Thoracic aorta (tissue), 2 donors: ENCODE data around the gene CDH22. TPM values are rescaled to one million over a fixed set of nuclear protein-coding genes. Genes with fewer than 3 reads are reported as not detected.

Source experiments
- ATAC-seq: fragments of 150-250 bp; one replicate; pipeline ENCODE4 v1.8.0; 2017; ENCODE audit warnings: low read depth; ENCODE audit not compliant: insufficient number of reproducible peaks, low FRiP score
- DNase-seq: peaks from one replicate; pipeline ENCODE4 v3.0.0-alpha.2; 2020; ENCODE audit warnings: low spot score
- H3K27ac ChIP-seq, 2 donors: fragments of 200-600 bp; sonication (generic); 1 replicate in 1 of 2; 2 replicates in 1 of 2; pipeline ENCODE4 v1.5.1; 2016; ENCODE audit warnings: mild to moderate bottlenecking in 2 of 2, moderate library complexity in 2 of 2
- H3K27me3 ChIP-seq: fragments of 200-600 bp; sonication (generic); replicated peaks from 2 replicates; pipeline ENCODE4 v1.6.0; 2016; ENCODE audit warnings: mild to moderate bottlenecking; ENCODE audit not compliant: insufficient read depth
- H3K36me3 ChIP-seq: fragments of 200-600 bp; sonication (generic); one replicate; pipeline ENCODE4 v1.5.1; 2016
- H3K4me1 ChIP-seq, 2 donors: fragments of 200-600 bp; sonication (generic); 1 replicate in 1 of 2; 2 replicates in 1 of 2; pipeline versions ENCODE4 v1.5.1 to v1.6.0; 2016; ENCODE audit warnings: low read depth in 2 of 2, mild to moderate bottlenecking in 1 of 2; ENCODE audit not compliant: control insufficient read depth in 1 of 2
- H3K4me3 ChIP-seq: fragments of 200-600 bp; sonication (generic); 2 replicates; pipeline ENCODE4 v1.5.1; 2016; ENCODE audit warnings: mild to moderate bottlenecking
- H3K9me3 ChIP-seq: fragments of 200-600 bp; sonication (generic); 2 replicates; pipeline ENCODE4 v1.5.1; 2016
- CTCF ChIP-seq: fragments of 200-600 bp; sonication (generic); IDR thresholded peaks from one replicate; pipeline ENCODE4 v1.5.1; 2019; ENCODE audit warnings: antibody characterized with exemption
- total RNA-seq, 2 donors: library from RNA; depleted of rRNA; stranded (reverse); fragments of >200 nt; gene quantifications; one replicate each; pipeline versions ENCODE4 v1.1.0 to v1.2.3, GENCODE V29; 2016

The CDH22 gene
- total RNA-seq, 2 donors from 2014 or later: not detected

GRCh38 chr20:46272389-46273047 lies 35.8 kb downstream of the CDH22 start:
- Histone ChIP-seq H3K36me3 (no peaks in the 10 kb centered on the region), H3K27ac (no peak overlapping the region), H3K27me3 (no peaks in the 10 kb centered on the region), H3K4me3 (no peak overlapping the region), H3K9me3 (no peaks in the 10 kb centered on the region), H3K4me1 (no peaks in the 10 kb centered on the region)
- DNase-seq: no peak
- ATAC-seq: no peak
- TF ChIP-seq CTCF: no peak

- no peak for TF ChIP-seq CTCF
- H3K4me1 ChIP-seq: no peaks in the 10 kb centered on the region
- no peak overlapping the region for H3K27ac ChIP-seq
- no peak for DNase-seq
- ATAC-seq: no peak
- H3K36me3 ChIP-seq: no peaks in the 10 kb centered on the region
- H3K9me3 ChIP-seq: no peaks in the 10 kb centered on the region
- no peaks in the 10 kb centered on the region for H3K27me3 ChIP-seq
- no peak overlapping the region for H3K4me3 ChIP-seq
These were observed 37.1 kb downstream of the CDH22 start for GRCh38 chr20:46270977-46271744.

- H3K27ac ChIP-seq: no peak overlapping the region
- H3K27me3 ChIP-seq: peaks cover 7% of the 10 kb centered on the region
- no peak for ATAC-seq
- H3K36me3 ChIP-seq: no peaks in the 10 kb centered on the region
- H3K4me3 ChIP-seq: no peak overlapping the region
- H3K4me1 ChIP-seq: no peaks in the 10 kb centered on the region
- no peak for TF ChIP-seq CTCF
- DNase-seq: no peak
- no peaks in the 10 kb centered on the region for H3K9me3 ChIP-seq
These were observed 38.9 kb downstream of the CDH22 start for GRCh38 chr20:46269372-46269771.

GRCh38 chr20:46268662-46269061 lies 39.6 kb downstream of the CDH22 start:
- TF ChIP-seq CTCF: no peak
- no peak overlapping the region for H3K27ac ChIP-seq
- H3K4me1 ChIP-seq: no peaks in the 10 kb centered on the region
- ATAC-seq (no peak), DNase-seq (no peak)
- peaks cover 7% of the 10 kb centered on the region for H3K27me3 ChIP-seq
- no peaks in the 10 kb centered on the region for H3K36me3 ChIP-seq
- H3K4me3 ChIP-seq: no peak overlapping the region
- no peaks in the 10 kb centered on the region for H3K9me3 ChIP-seq

- no peak for ATAC-seq
- peaks cover 7% of the 10 kb centered on the region for H3K27me3 ChIP-seq
- H3K9me3 ChIP-seq: no peaks in the 10 kb centered on the region
These were observed 40.1 kb downstream of the CDH22 start for GRCh38 chr20:46268131-46268614.

More at GRCh38 chr20:46268131-46268614, 40.1 kb downstream of the CDH22 start:
- Histone ChIP-seq H3K27ac (no peak overlapping the region), H3K4me3 (no peak overlapping the region), H3K4me1 (no peaks in the 10 kb centered on the region), H3K36me3 (no peaks in the 10 kb centered on the region)
- no peak for TF ChIP-seq CTCF
- no peak for DNase-seq
